Right renal pelvis (tissue), 4 donors: ENCODE measurements around the gene CXCL16. TPM values are rescaled to one million over a fixed set of nuclear protein-coding genes. Genes with fewer than 3 reads are reported as not detected.

ENCODE experiments used
- DNase-seq, 4 donors: peaks; one replicate each; pipeline ENCODE4 v3.0.0-alpha.2; 2013; ENCODE audit warnings: low read depth in 4 of 4, low spot score in 3 of 4, missing footprints in 1 of 4
- polyA plus RNA-seq, 4 donors: library from polyadenylated mRNA; unstranded; fragments of 120-200 nt; gene quantifications; one replicate each; pipeline ENCODE4 v1.2.1, GENCODE V29; 2013; ENCODE audit not compliant: insufficient read length in 4 of 4

Gene CXCL16
- polyA plus RNA-seq, 4 donors = 12.5 to 15.6 (median 13.8) TPM

- DNase-seq = no peak
Observed at GRCh38 chr17:4753392-4753791, 13.7 kb upstream of the CXCL16 start.

GRCh38 chr17:4751932-4752331, 12.2 kb upstream of the CXCL16 start:
- no peak for DNase-seq

- no peak for DNase-seq
Observed at GRCh38 chr17:4750606-4751005, 10.9 kb upstream of the CXCL16 start.

- no peak for DNase-seq
Observed at GRCh38 chr17:4748686-4749085, 9.0 kb upstream of the CXCL16 start.

GRCh38 chr17:4747847-4748246, 8.1 kb upstream of the CXCL16 start:
- DNase-seq = no peak

- no peak for DNase-seq
Observed at GRCh38 chr17:4744999-4745969, 5.6 kb upstream of the CXCL16 start.

GRCh38 chr17:4743898-4744297, 4.2 kb upstream of the CXCL16 start:
- DNase-seq = no peak

GRCh38 chr17:4743216-4743615, 3.5 kb upstream of the CXCL16 start:
- DNase-seq = no peak

- no peak for DNase-seq
Observed at GRCh38 chr17:4742629-4743028, 2.9 kb upstream of the CXCL16 start.

GRCh38 chr17:4742133-4742532, 2.4 kb upstream of the CXCL16 start:
- DNase-seq = no peak

- DNase-seq = no peak
Observed at GRCh38 chr17:4741544-4741943, 1.8 kb upstream of the CXCL16 start.

- no peak for DNase-seq
Observed at GRCh38 chr17:4740584-4740983, 856 bp upstream of the CXCL16 start.

GRCh38 chr17:4740025-4740351, 260 bp upstream of the CXCL16 start:
- DNase-seq = no peak

- DNase-seq = no peak
Observed at GRCh38 chr17:4738136-4739121, 1.3 kb downstream of the CXCL16 start.

GRCh38 chr17:4735876-4736651, 3.7 kb downstream of the CXCL16 start:
- DNase-seq = no peak

- DNase-seq = no peak
Observed at GRCh38 chr17:4734857-4735475, 4.8 kb downstream of the CXCL16 start.

GRCh38 chr17:4733073-4733531, 6.6 kb downstream of the CXCL16 start:
- no peak for DNase-seq

- no peak for DNase-seq
Observed at GRCh38 chr17:4728124-4728523, 11.6 kb downstream of the CXCL16 start.

- DNase-seq = no peak
Observed at GRCh38 chr17:4725646-4726310, 13.9 kb downstream of the CXCL16 start.
